ENCODE measurements around the gene HSPA8. TPM values are rescaled to one million over a fixed set of nuclear protein-coding genes. Genes with fewer than 3 reads are reported as not detected.

HSPA8 gene
- total RNA-seq, 4 donors from 2014 or later = 425 to 660 (median 550) TPM

GRCh38 chr11:123072332-123072761 is 10.4 kb upstream of the HSPA8 start:
- H3K27me3 ChIP-seq = no peaks in the 10 kb centered on the region
- TF ChIP-seq, protein P1, sequence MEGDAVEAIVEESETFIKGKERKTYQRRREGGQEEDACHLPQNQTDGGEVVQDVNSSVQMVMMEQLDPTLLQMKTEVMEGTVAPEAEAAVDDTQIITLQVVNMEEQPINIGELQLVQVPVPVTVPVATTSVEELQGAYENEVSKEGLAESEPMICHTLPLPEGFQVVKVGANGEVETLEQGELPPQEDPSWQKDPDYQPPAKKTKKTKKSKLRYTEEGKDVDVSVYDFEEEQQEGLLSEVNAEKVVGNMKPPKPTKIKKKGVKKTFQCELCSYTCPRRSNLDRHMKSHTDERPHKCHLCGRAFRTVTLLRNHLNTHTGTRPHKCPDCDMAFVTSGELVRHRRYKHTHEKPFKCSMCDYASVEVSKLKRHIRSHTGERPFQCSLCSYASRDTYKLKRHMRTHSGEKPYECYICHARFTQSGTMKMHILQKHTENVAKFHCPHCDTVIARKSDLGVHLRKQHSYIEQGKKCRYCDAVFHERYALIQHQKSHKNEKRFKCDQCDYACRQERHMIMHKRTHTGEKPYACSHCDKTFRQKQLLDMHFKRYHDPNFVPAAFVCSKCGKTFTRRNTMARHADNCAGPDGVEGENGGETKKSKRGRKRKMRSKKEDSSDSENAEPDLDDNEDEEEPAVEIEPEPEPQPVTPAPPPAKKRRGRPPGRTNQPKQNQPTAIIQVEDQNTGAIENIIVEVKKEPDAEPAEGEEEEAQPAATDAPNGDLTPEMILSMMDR (IDR thresholded peaks at IDR 0.05) = no peak
- TF ChIP-seq POLR2A (IDR thresholded peaks at IDR 0.05) (no peak), EP300 (IDR thresholded peaks at IDR 0.05) (no peak)
- DNase-seq (ENCODE audit: low spot score in 2 of 2) = no peak
- peaks cover 0 to 39% (median 13%) of the 10 kb centered on the region in 4 donors for H3K4me1 ChIP-seq
- H3K9me3 ChIP-seq = no peaks in the 10 kb centered on the region
- H3K27ac ChIP-seq = no peak overlapping the region
- H3K36me3 ChIP-seq = peaks cover 0 to 29% (median 0%) of the 10 kb centered on the region in 3 donors
- WGBS, 2 donors = 52 to 61% methylated on average over 2 of the region's 2 CpGs
- no peak overlapping the region for H3K4me3 ChIP-seq

- peak overlapping the region in 2 of 4 donors; percentile 14 to 27 for H3K4me3 ChIP-seq
- no peaks in the 10 kb centered on the region for H3K9me3 ChIP-seq
- TF ChIP-seq, protein P1 (IDR thresholded peaks at IDR 0.05) = no peak
- TF ChIP-seq EP300 (IDR thresholded peaks at IDR 0.05) = no peak
- no peak for TF ChIP-seq POLR2A (IDR thresholded peaks at IDR 0.05)
- WGBS, 2 donors = 53 to 58% methylated on average over 5 of the region's 5 CpGs
- H3K36me3 ChIP-seq = peaks cover 0 to 21% (median 0%) of the 10 kb centered on the region in 3 donors
- peaks cover 0 to 52% (median 13%) of the 10 kb centered on the region in 4 donors for H3K4me1 ChIP-seq
- H3K27ac ChIP-seq = peak overlapping the region in 3 of 4 donors; percentile 51 to 75 (median 69)
- H3K27me3 ChIP-seq = no peaks in the 10 kb centered on the region
- no peak for DNase-seq (ENCODE audit: low spot score in 2 of 2)
Measured at GRCh38 chr11:123069908-123070821, 8.2 kb upstream of the HSPA8 start.

DNA sequence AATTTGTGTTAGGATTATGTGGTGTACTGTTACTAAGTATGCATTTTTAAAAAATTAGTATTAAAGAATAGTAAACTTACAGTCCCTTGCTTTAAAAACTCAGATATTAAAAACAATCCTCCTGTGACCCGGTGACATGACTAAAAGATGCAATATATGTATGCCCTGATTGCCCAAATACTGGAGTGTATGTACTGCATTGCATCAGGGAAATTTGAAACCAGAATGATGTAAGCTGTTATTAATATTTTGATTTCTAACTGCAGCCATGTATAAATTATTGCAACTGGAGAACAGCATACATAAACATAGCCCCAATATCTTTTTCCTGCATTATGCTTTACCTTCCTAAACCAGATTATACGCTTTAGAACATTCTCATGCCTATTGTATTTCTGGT is 3.7 kb upstream of the HSPA8 start:
- Histone ChIP-seq H3K9me3 (no peaks in the 10 kb centered on the region), H3K27ac (peak overlapping the region in 2 of 4 donors; percentile 100), H3K27me3 (peaks cover 0 to 3% of the 10 kb centered on the region in 2 donors), H3K4me3 (no peak overlapping the region), H3K36me3 (peaks cover under 1 to 1% (median 1%) of the 10 kb centered on the region in 3 donors), H3K4me1 (peaks cover 0 to 59% (median 22%) of the 10 kb centered on the region in 4 donors)
- 92 to 95% methylated on average over 2 of the region's 2 CpGs for WGBS, 2 donors
- no peak for DNase-seq (ENCODE audit: low spot score in 2 of 2)
- TF ChIP-seq EP300 (IDR thresholded peaks at IDR 0.05) = no peak

GRCh38 chr11:123063826-123064657 is 2.1 kb upstream of the HSPA8 start:
- Histone ChIP-seq H3K4me1 (peaks cover 0 to 59% (median 28%) of the 10 kb centered on the region in 4 donors), H3K27ac (peak overlapping the region; percentile 100)

More at GRCh38 chr11:123063826-123064657, 2.1 kb upstream of the HSPA8 start:
- no peaks in the 10 kb centered on the region for H3K9me3 ChIP-seq
- H3K36me3 ChIP-seq = peaks cover 3 to 17% (median 8%) of the 10 kb centered on the region in 3 donors
- no peak for DNase-seq (ENCODE audit: low spot score in 2 of 2)
- H3K27me3 ChIP-seq = peaks cover 0 to 3% of the 10 kb centered on the region in 2 donors
- H3K4me3 ChIP-seq = peak overlapping the region; percentile 82 to 98 (median 84)
- WGBS, 2 donors = 14% methylated on average over 9 of the region's 9 CpGs
- TF ChIP-seq, protein P1 (IDR thresholded peaks at IDR 0.05) = no peak
- TF ChIP-seq EP300 (IDR thresholded peaks at IDR 0.05) (no peak), POLR2A (IDR thresholded peaks at IDR 0.05) (no peak)

All from tibial nerve (tissue), 4 donors.